SW480 (cell line): ENCODE data around the gene AIF1L.
"Not testable (repeated sequence)": the region's sequence is repeated elsewhere in the genome, so short reads cannot be mapped to it uniquely, and the experiment has no call there.

Experiments used
- DNase-seq: peaks from one replicate; pipeline ENCODE4 v3.0.0-alpha.2; 2016; ENCODE audit warnings: low spot score

Gene AIF1L

DNA sequence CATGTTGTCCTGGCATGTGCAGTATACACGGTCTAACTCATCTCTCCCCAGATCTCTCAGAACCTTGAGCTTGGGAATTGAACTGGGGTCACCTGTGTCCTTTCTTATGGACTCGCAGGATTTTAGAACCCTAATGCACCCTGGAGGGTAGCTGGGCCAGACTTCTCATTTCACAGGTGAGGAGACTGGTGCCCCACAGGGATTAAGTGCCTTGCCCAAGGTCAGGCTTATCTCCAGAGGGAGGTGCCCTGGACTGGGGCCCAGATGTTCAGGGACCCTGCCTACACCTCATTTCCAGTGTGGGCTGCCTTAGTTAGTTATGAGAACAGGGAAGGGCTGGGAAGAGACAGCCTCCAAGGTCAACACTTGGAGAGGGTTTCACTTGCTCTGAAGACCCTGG lies 25.0 kb downstream of the AIF1L start:
- DNase-seq: no peak

DNA sequence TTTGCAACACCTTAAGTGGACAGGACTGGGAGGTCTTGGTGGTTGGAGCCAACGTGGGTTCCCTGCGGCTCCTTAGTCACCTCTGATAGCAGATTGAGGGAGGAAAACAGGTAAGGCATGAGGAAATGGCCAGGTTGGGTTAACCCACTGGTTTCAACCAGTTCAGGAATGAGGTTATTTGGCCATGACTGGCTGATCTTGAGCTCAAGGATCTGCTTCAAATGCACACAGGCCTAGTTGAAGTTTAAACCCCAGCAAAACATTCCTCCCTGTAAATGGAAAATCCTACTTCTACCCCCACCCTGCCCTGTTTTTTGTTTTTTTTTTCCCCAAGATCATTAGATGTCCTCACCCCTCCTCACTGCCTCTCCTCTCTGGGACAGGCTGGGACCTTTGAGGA lies 25.8 kb downstream of the AIF1L start:
- DNase-seq: no peak

DNA sequence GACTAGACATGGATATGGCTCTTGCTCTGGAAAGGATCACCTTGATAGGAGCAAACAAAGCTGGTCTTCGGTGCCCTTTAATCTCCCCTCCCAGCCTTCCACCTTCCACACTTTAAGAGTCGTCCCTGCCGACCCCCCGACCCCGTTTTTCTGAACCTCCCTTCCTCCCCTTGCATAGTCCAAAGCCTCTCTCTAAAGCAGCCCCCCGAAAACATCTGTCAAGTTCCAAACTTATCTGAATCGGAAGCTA lies 28.6 kb downstream of the AIF1L start:
- DNase-seq: no peak

DNA sequence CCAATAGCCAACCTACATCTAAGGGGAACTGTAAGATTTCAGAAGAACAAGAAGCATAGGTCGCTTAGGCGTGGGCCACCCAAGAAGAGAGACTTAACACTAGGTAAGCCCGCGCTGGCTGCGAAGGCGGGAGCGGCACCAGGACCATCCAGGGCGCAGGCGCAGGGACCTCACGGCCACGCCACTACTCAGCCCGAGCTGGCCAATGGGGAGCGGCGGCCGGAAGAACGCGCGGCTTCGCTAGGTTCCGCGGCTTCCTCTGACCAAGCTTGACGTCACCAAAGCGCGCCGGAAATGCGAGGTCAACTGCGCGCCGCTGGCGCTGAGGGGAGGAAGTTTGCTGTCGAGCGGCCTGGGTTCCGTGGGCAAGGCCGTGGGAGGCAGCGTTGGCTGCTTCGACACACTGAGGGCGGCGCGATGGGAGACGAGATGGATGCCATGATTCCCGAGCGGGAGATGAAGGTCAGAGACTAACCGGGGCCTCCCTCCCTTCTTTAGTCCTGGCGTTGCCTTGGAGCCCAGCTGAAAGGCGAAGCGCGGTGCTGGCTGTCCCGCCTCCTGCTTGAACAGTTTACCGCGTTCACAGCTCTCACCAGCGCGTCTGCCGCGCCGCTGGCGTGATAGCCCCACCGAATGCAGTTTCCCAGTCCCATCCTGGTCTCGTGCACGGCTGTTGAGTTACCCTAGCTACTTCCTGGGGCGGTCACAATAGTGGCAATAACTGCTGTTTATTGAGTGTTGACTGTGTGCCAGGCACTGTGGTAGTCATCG lies 29.1 kb downstream of the AIF1L start, which contains the start of gene NUP214:
Gene NUP214, plus strand, starts transcription at position 299 of the 771 bp plus-strand sequence. Its CDS starts 119 bp downstream, at position 418.
- peak; percentile 95 for DNase-seq

DNA sequence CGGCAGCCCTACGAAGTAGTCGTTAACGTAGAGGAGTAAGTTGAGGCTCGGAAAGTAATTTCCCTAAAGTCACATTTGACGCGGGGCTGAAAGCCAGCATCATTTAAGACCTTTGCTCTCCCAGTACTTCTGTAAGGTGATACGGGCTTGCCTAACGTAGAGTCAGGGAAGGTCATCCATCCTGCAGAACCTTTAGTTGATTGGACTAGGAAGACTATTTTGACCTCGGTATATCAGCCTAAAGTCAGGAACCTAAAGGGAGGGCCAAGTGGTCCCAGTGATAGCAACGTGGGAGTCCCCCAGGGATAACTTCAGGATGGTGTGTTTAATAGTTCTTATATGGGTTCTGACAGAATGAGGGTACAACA lies 29.7 kb downstream of the AIF1L start:
- no peak for DNase-seq

DNA sequence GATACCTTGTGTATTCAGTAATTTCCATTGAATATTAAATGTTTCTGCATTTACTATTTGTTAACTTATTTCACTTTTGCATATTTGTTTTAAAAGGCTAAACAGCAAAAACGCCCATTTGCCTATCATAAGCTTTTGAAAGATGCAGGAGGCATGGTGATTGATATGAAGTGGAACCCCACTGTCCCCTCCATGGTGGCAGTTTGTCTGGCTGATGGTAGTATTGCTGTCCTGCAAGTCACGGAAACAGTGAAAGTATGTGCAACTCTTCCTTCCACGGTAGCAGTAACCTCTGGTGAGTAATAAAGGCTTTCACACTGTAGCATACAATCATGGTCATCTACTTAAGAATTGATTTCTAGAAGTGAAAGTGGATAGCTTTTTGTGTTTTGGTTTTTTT lies 32.9 kb downstream of the AIF1L start:
- DNase-seq: no peak

DNA sequence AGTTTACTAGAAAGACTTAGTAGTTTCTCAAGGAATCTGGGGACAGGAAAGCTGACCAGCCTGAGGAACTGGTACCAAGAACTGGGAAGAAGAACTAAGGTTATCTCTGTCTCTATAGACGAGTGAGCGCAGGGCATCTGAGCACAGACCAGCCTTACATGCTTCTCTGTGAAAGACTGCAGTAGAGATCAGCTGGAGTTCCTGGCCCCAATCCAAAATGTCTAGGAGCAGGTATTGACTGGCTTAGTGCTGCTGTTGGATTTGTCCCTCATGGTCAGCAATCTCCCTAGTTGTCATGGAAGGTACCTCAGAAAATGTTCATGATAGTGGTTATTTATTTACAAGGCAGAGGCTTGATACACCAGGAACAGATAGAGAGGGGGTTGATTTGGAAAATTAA lies 42.3 kb downstream of the AIF1L start:
- DNase-seq: no peak

DNA sequence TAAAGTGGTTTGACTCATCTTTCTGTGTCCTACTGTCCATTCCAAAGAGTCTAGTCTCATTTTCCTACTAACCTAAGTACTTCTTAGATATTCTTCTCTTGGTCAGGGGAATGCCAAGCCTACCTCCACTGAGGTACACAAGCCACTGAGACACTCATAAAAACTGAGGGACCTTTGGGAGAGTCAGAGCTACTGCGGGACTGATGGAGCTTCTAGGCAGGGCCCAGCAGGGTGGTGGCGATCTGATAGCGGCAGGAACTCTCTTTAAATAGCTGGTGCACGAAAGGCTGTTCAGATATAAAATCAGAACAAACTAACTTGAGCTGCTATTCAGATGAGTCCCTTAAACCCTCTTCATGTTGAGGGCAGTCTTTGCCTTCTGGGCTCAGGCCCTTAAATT lies 43.8 kb downstream of the AIF1L start:
- DNase-seq: no peak

DNA sequence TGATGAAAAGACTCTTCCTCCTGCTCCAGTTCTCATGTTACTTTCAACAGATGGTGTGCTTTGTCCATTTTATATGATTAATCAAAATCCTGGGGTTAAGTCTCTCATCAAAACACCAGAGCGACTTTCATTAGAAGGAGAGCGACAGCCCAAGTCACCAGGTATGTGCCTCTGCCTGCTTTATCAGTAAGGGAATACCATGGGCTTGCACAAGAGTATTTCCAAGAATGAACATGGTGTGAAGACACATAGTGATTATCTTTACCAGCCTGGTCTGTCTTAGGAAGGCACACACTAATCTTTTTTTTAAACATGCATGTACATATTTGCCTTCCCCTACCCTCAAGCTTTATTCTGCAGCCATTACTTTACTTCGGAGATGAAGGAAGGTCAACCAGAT lies 44.2 kb downstream of the AIF1L start:
- no peak for DNase-seq

DNA sequence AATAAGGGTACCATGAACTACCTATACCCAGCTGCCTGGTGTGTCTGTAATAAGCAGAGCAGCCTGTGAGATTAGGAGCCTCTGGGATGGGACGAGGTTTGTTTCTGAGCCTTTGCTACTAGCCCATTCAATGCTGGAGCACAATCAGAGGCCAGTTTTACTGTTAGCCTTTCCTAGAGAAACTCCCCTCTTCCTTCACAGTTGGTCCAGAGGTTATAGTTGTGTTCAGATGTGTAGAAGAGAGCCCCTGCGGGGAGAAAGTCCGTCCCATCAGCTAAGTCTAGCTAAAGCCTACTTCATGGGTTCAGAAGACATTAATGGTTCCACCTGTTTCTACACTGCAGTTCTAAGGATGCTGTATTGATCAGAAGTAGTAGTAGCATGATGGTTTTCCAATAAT lies 45.8 kb downstream of the AIF1L start:
- DNase-seq: no peak

DNA sequence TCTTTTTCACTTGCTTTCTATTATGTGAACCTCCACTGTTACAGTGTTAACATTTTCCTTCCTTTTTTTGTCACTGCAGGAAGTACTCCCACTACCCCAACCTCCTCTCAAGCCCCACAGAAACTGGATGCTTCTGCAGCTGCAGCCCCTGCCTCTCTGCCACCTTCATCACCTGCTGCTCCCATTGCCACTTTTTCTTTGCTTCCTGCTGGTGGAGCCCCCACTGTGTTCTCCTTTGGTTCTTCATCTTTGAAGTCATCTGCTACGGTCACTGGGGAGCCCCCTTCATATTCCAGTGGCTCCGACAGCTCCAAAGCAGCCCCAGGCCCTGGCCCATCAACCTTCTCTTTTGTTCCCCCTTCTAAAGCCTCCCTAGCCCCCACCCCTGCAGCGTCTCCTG lies 47.9 kb downstream of the AIF1L start:
- no peak for DNase-seq

DNA sequence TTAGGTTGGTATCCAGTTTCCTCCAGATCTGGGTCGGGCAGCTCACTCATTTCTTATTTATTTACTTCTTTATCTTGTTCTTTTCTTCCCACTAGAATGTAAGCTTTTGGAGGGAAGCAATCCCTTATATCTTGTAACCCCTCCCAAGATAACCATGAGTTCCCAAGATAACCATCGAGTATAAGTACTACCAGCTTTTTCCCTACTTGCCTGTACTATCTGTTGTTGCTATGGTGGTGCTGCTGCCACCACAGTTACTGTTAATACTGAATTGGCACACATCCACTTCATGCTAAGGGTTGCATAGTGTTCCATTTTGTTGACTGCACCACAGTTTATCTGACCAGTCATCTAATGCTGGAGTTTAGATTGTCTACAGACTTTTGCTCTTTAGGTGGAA lies 48.9 kb downstream of the AIF1L start:
- DNase-seq: no peak

DNA sequence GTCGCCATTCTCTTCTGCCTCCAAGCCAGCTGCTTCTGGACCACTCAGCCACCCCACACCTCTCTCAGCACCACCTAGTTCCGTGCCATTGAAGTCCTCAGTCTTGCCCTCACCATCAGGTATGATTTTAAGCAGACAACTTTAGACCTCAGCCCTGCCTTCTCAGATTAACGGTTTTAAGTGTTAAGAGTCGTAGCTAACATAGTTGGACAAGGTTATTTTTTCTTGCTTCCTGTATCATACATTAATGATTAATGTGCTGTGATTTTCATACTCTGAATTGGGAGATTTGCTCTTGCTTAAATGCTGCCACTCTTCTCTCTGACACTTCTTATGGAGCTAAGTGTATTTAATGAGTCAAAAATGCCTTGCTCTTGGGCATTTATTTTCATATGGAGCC lies 49.9 kb downstream of the AIF1L start:
- no peak for DNase-seq

DNA sequence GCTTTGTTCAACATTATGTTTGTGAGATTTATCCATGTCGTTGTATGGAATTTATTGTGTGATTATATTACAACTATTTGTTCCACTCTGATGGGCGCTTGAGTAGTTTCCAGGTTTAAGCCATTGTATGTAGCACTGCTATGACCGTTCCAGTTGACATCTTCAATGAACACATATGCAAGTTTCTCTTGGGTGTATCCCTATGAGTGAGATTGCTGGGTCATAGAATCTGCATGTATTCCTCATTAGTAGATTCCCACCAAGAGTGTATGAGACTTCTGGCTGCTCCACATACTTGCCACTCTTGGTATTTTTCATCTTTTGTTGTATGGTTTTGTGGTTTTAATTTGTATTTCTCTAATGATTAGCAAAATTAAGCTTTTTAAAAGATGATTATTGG lies 51.9 kb downstream of the AIF1L start:
- no peak for DNase-seq

DNA sequence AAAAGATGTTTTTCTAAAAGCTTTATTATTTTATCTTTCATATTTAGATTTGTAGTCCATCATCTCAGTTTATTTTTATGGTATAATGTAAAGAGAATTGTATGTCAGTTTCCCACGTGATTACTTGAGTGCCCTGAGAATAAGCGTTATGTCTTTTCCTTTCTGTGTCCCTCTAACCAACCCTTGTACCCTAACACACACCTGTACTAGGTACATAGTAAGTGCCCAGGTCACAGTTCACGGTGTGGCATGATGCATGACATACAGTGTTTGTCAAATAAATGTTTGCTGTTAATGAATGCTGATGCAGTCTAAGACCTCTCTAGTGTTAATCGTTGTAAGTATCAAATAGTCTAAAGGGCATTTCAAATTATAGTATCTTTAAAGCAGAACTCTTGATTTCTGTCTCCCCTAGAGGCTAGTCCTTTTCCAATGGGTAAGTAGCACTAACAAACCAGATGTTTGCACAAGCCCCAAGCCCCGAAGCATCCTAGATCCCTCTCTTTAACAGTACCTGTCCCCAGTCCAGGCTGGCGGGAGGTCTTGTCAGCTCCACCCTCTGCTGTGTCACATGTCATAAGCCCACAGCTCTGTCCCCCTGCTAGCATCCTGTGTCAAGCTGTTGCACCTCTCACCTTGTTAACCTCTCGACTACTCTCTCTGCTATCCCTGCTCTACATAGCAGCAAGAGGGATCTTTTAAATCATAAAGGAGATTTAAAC lies 52.8 kb downstream of the AIF1L start:
- DNase-seq: no peak

DNA sequence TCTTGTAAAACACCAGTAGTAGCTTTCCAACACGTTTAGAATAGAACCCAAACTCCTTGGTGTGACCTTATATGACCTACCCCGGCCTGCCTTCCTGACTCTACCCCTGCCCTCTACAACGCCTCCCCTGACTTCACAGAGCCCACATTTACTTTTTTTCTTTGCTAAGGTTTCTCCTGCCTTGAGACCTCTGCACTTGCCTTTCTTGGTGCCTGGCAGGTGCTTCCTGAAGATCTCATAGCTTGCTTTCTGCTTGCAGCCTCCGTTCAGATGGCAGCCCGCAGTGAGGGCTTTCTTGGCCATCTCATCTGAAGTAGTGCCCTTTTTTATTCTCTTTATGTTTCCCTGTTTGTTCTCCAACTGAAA lies 53.3 kb downstream of the AIF1L start:
- DNase-seq: no peak

DNA sequence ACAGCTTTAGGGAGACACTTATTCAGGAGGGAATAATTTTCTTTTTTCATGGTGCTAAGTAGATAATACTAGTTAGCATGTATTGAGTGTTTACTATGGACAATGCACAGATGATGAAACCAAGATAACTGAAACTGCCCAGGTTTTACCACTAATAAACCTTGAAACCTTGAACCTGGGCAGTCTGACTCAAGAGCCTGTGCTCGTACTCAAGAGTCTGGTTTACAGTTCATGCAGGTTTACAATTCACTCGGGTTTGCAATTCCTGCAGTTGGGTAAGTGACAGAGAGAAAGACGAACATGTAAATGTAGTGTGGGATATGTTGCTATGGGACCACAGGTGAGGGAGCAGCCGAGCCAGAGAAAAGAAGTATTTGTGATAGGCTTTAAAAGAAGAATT lies 57.3 kb downstream of the AIF1L start:
- no peak for DNase-seq

DNA sequence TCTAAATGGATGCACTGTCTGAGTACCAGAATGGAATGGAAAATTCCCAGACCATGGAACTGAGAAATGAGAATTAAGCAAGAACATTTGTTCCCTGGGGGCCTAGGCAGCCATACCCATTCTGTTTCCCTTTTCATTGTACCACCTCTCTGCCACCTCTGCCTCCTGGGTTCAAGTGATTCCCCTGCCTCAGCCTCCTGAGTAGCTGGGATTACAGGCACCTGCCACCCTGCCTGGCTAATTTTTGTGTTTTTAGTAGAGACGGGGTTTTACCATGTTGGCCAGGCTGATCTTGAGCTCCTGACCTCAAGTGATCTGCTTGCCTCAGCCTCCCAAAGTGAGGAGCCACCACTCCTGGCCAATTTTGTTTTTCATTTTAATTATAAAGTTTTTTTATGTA lies 62.3 kb downstream of the AIF1L start:
- DNase-seq: not testable (repeated sequence)

DNA sequence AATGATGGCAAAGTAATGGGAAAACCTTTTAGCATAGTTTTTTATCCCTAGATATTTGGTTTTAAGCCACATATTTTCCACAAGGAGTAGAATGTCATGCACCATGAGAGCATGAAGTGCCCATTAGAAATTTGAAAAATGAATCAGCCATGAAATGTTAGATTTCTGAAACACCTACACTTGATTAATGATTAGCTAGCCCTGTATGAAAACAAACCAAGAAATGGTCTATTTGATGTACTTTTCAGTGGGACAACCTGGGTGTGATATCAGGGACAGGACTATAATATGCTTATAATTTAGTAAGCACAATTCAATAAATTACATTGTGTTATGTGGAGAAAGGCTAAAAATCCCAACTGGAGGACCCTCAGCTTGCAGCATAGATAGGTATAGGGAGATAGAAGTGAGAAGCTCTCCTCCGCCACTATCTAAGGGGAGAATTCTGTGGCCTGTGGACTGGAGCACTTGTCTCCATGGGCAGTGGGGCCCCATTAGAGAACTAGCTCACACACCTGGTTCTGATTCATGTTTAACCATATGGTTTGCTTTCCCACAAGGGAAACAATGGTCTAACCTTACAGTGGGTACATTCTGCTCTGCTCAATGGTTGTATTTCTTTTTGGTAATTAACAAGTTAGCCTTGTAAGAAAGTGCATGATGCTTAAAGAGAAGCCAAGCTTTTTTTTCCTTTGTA lies 64.2 kb downstream of the AIF1L start:
- no peak for DNase-seq

DNA sequence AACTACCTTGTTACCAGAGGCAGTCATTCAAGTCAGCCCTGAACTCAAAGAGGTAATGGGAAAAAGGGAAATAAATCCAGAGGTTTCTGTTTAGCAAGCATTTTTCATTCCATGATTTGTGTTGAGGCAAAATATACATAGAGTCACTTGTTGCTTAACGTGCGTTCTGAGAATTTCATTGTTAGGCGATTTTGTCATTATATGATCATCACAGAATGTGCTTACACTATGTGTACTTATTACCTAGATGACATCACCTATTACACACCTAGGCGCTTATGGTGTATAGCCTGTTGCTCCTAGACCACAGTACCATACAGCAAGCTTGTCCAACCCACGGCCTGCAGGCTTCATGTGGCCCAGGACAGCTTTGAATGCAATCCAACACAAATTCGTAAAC lies 65.3 kb downstream of the AIF1L start:
- no peak for DNase-seq

DNA sequence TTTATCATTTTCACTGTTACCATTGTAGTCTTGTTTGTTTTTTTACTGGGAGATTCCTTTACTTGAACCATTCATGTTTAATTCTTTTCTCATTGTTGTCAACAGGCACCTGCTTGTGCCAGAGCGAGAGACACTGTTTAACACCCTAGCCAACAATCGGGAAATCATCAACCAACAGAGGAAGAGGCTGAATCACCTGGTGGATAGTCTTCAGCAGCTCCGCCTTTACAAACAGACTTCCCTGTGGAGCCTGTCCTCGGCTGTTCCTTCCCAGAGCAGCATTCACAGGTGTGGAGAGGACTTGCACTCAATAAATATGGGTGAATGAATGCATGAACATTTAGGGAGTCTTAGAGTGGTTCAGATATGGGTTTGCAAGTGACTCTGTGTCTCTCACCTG lies 66.6 kb downstream of the AIF1L start:
- DNase-seq: no peak

DNA sequence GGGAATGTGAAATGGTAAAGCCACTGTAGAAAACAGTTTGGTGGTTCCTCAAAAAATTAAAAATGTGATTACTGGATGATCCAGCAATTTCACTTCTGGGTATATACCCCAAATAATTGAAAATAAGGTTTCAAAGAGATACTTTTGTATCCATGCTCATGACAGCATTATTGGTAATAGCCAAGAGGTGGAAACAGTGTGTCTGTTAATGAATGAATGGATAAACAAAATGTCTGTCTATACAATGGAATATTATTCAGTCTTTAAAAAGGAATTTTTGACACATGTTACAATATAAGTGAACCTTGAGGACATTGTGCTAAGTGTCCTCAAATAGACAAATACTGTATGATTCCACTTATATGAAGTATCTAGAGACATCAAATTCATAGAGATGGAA lies 69.2 kb downstream of the AIF1L start:
- DNase-seq: no peak

DNA sequence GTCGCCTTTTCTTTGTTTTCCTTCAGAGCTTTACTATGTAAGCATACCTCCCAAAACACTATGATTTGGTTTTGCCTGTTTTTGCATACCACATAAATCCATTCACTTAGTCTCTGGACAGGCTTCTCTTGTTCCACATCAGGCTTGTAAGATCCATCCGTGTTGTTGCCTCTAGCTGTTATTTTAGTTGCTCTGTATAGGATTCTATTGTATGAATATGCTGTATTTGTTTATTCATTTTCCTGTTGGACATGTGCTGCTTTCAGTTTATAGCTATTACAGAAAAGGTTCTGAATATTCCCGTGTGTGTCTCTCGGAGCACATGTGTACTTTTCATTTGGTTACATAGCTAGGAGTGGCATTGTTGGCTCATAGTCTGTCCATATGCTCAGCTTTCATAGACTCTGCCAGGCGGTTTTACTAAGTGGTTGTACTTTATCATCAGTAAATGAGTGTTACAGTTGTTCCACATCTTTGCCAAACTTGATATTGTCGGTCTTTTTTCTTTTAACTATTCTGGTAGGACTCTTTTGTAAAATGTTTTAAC lies 70.9 kb downstream of the AIF1L start:
- no peak for DNase-seq
